Activated T-cell treated with anti-CD3 and anti-CD28 coated beads, Interleukin-2, amount 50 U/mL, for 72 hours (primary cell): ENCODE results near the gene CARMIL1. TPM values are rescaled to one million over a fixed set of nuclear protein-coding genes. Genes with fewer than 3 reads are reported as not detected.
"Not testable (repeated sequence)": the region's sequence is repeated elsewhere in the genome, so short reads cannot be mapped to it uniquely, and the experiment has no call there.

Experiments used
- ATAC-seq, 2 donors: fragments of 150-1000 bp; cut with Tn5 transposase; replicated peaks in 1 of 2; 2 replicates each; pipeline ENCODE4 v1.10.0; 2021; ENCODE audit warnings: moderate library complexity in 2 of 2, mild to moderate bottlenecking in 1 of 2
- DNase-seq, 2 donors: peaks; one replicate each; pipeline ENCODE4 v3.0.0; 2021 to 2022; ENCODE audit warnings: mixed read lengths in 1 of 2
- H3K27ac Mint-ChIP-seq: one replicate; pipeline ENCODE4 v1.8.0; 2022; ENCODE audit warnings: mild to moderate bottlenecking, moderate library complexity, mixed read lengths
- H3K27me3 Mint-ChIP-seq: one replicate; pipeline ENCODE4 v1.8.0; 2022; ENCODE audit warnings: low read depth, mixed read lengths
- H3K36me3 Mint-ChIP-seq, 2 donors: one replicate each; pipeline ENCODE4 v1.8.0; 2022; ENCODE audit warnings: mixed read lengths in 2 of 2, mild to moderate bottlenecking in 1 of 2; ENCODE audit not compliant: insufficient read depth in 2 of 2
- H3K4me1 Mint-ChIP-seq: one replicate; pipeline ENCODE4 v1.8.0; 2022; ENCODE audit warnings: low read depth, mixed read lengths
- H3K4me3 Mint-ChIP-seq, 2 donors: one replicate each; pipeline ENCODE4 v1.8.0; 2022; ENCODE audit warnings: mild to moderate bottlenecking in 2 of 2, mixed read lengths in 2 of 2, moderate library complexity in 2 of 2
- H3K9me3 Mint-ChIP-seq, 2 donors: one replicate each; pipeline ENCODE4 v1.8.0; 2022; ENCODE audit warnings: mixed read lengths in 2 of 2
- total RNA-seq, 2 donors: library from RNA; stranded (reverse); gene quantifications; one replicate each; pipeline ENCODE4 v1.2.3, GENCODE V29; 2022

The CARMIL1 gene
- total RNA-seq, 2 donors from 2014 or later = 5.0 to 5.6 TPM

- ATAC-seq (no peak), DNase-seq (no peak)
- H3K4me3 Mint-ChIP-seq = no peak overlapping the region
- H3K27ac Mint-ChIP-seq = no peak overlapping the region
- peaks cover 0 to 2% of the 10 kb centered on the region in 2 donors for H3K9me3 Mint-ChIP-seq
- H3K36me3 Mint-ChIP-seq = peaks cover 0 to 6% of the 10 kb centered on the region in 2 donors
- no peaks in the 10 kb centered on the region for H3K4me1 Mint-ChIP-seq
- H3K27me3 Mint-ChIP-seq = no peaks in the 10 kb centered on the region
Measured at GRCh38 chr6:25423358-25423757, 144.2 kb downstream of the CARMIL1 start.

GRCh38 chr6:25424303-25424702, 145.1 kb downstream of the CARMIL1 start:
- Mint-ChIP-seq H3K27me3 (no peaks in the 10 kb centered on the region), H3K27ac (no peak overlapping the region), H3K36me3 (peaks cover 0 to 6% of the 10 kb centered on the region in 2 donors), H3K4me1 (no peaks in the 10 kb centered on the region), H3K9me3 (peaks cover 0 to 2% of the 10 kb centered on the region in 2 donors), H3K4me3 (no peak overlapping the region)
- no peak for DNase-seq
- ATAC-seq = no peak

GRCh38 chr6:25427549-25427948, 148.4 kb downstream of the CARMIL1 start:
- Mint-ChIP-seq H3K27ac (no peak overlapping the region), H3K4me1 (peaks cover 4% of the 10 kb centered on the region), H3K9me3 (no peaks in the 10 kb centered on the region), H3K36me3 (no peaks in the 10 kb centered on the region), H3K27me3 (no peaks in the 10 kb centered on the region), H3K4me3 (no peak overlapping the region)
- no peak for ATAC-seq
- no peak for DNase-seq

- H3K4me3 Mint-ChIP-seq = no peak overlapping the region
- no peaks in the 10 kb centered on the region for H3K27me3 Mint-ChIP-seq
- H3K36me3 Mint-ChIP-seq = no peaks in the 10 kb centered on the region
- ATAC-seq = no peak
- no peak overlapping the region for H3K27ac Mint-ChIP-seq
- DNase-seq = no peak
- no peaks in the 10 kb centered on the region for H3K9me3 Mint-ChIP-seq
- peaks cover 7% of the 10 kb centered on the region for H3K4me1 Mint-ChIP-seq
Measured at GRCh38 chr6:25428758-25429317, 149.7 kb downstream of the CARMIL1 start.

GRCh38 chr6:25431306-25431974, 152.3 kb downstream of the CARMIL1 start:
- Mint-ChIP-seq H3K27ac (peak overlapping the region; percentile 3), H3K36me3 (no peaks in the 10 kb centered on the region), H3K4me1 (peaks cover 7% of the 10 kb centered on the region), H3K4me3 (no peak overlapping the region), H3K9me3 (no peaks in the 10 kb centered on the region), H3K27me3 (no peaks in the 10 kb centered on the region)
- no peak for DNase-seq
- ATAC-seq = no peak

GRCh38 chr6:25431975-25432307, 152.8 kb downstream of the CARMIL1 start:
- Mint-ChIP-seq H3K9me3 (no peaks in the 10 kb centered on the region), H3K27me3 (no peaks in the 10 kb centered on the region), H3K36me3 (no peaks in the 10 kb centered on the region), H3K4me3 (no peak overlapping the region), H3K4me1 (peaks cover 7% of the 10 kb centered on the region), H3K27ac (no peak overlapping the region)
- DNase-seq (no peak), ATAC-seq (no peak)

GRCh38 chr6:25434921-25435320, 155.7 kb downstream of the CARMIL1 start:
- Mint-ChIP-seq H3K27me3 (no peaks in the 10 kb centered on the region), H3K4me1 (peaks cover 7% of the 10 kb centered on the region), H3K4me3 (no peak overlapping the region), H3K27ac (no peak overlapping the region), H3K36me3 (no peaks in the 10 kb centered on the region), H3K9me3 (no peaks in the 10 kb centered on the region)
- DNase-seq (no peak), ATAC-seq (no peak)

GRCh38 chr6:25435416-25435985, 156.3 kb downstream of the CARMIL1 start:
- H3K4me3 Mint-ChIP-seq = no peak overlapping the region
- H3K9me3 Mint-ChIP-seq = no peaks in the 10 kb centered on the region
- DNase-seq = no peak
- H3K36me3 Mint-ChIP-seq = no peaks in the 10 kb centered on the region
- H3K27me3 Mint-ChIP-seq = no peaks in the 10 kb centered on the region
- no peak for ATAC-seq
- H3K27ac Mint-ChIP-seq = no peak overlapping the region
- H3K4me1 Mint-ChIP-seq = peaks cover 7% of the 10 kb centered on the region

- Mint-ChIP-seq H3K4me1 (peaks cover 9% of the 10 kb centered on the region), H3K36me3 (no peaks in the 10 kb centered on the region), H3K27me3 (no peaks in the 10 kb centered on the region), H3K27ac (no peak overlapping the region), H3K4me3 (no peak overlapping the region), H3K9me3 (no peaks in the 10 kb centered on the region)
- no peak for DNase-seq
- no peak for ATAC-seq
Measured at GRCh38 chr6:25436760-25437159, 157.6 kb downstream of the CARMIL1 start.

- no peak for DNase-seq
- peaks cover 17% of the 10 kb centered on the region for H3K4me1 Mint-ChIP-seq
- H3K36me3 Mint-ChIP-seq = no peaks in the 10 kb centered on the region
- no peak for ATAC-seq
- no peak overlapping the region for H3K4me3 Mint-ChIP-seq
- H3K9me3 Mint-ChIP-seq = no peaks in the 10 kb centered on the region
- no peaks in the 10 kb centered on the region for H3K27me3 Mint-ChIP-seq
- no peak overlapping the region for H3K27ac Mint-ChIP-seq
Measured at GRCh38 chr6:25439368-25439767, 160.2 kb downstream of the CARMIL1 start.

- peak overlapping the region; percentile 10 to 16 for H3K4me3 Mint-ChIP-seq
- peak overlapping the region; percentile 63 for H3K27ac Mint-ChIP-seq
- H3K4me1 Mint-ChIP-seq = peaks cover 22% of the 10 kb centered on the region
- H3K27me3 Mint-ChIP-seq = no peaks in the 10 kb centered on the region
- no peak for ATAC-seq
- peaks cover 4 to 10% of the 10 kb centered on the region in 2 donors for H3K9me3 Mint-ChIP-seq
- H3K36me3 Mint-ChIP-seq = peaks cover 6 to 17% of the 10 kb centered on the region in 2 donors
- DNase-seq = no peak
Measured at GRCh38 chr6:25441663-25442270, 162.6 kb downstream of the CARMIL1 start.

GRCh38 chr6:25442898-25443297, 163.7 kb downstream of the CARMIL1 start:
- H3K27ac Mint-ChIP-seq = peak overlapping the region; percentile 31
- DNase-seq = no peak
- no peak for ATAC-seq
- H3K9me3 Mint-ChIP-seq = peaks cover 4 to 12% of the 10 kb centered on the region in 2 donors
- H3K4me3 Mint-ChIP-seq = peak overlapping the region in 1 of 2 donors; percentile 16
- peaks cover 31% of the 10 kb centered on the region for H3K4me1 Mint-ChIP-seq
- peaks cover 6 to 18% of the 10 kb centered on the region in 2 donors for H3K36me3 Mint-ChIP-seq
- H3K27me3 Mint-ChIP-seq = no peaks in the 10 kb centered on the region

GRCh38 chr6:25444521-25444920, 165.3 kb downstream of the CARMIL1 start:
- peaks cover 33% of the 10 kb centered on the region for H3K4me1 Mint-ChIP-seq
- H3K27ac Mint-ChIP-seq, ATAC-seq, DNase-seq, H3K27me3 Mint-ChIP-seq, H3K4me3 Mint-ChIP-seq: not testable (repeated sequence)
- peaks cover 4 to 12% of the 10 kb centered on the region in 2 donors for H3K9me3 Mint-ChIP-seq
- H3K36me3 Mint-ChIP-seq = peaks cover 6 to 18% of the 10 kb centered on the region in 2 donors
